T-helper 9 cell (primary cell): ENCODE measurements around the gene BBLN.
"Not testable (repeated sequence)": the region's sequence is repeated elsewhere in the genome, so short reads cannot be mapped to it uniquely, and the experiment has no call there.

ENCODE experiments used
- DNase-seq: peaks from one replicate; pipeline ENCODE4 v3.0.0-alpha.2; 2020

BBLN gene

GRCh38 chr9:128163523-128164306 is 3.6 kb downstream of the BBLN start:
- no peak for DNase-seq

- DNase-seq = no peak
Measured at GRCh38 chr9:128164307-128164885, 4.3 kb downstream of the BBLN start.

- DNase-seq = no peak
Measured at GRCh38 chr9:128166169-128166568, 6.1 kb downstream of the BBLN start.

GRCh38 chr9:128167209-128167608 is 7.1 kb downstream of the BBLN start:
- DNase-seq = no peak

- DNase-seq = no peak
Measured at GRCh38 chr9:128168731-128169308, 8.8 kb downstream of the BBLN start.

GRCh38 chr9:128169492-128169891 is 9.4 kb downstream of the BBLN start:
- DNase-seq = no peak

- no peak for DNase-seq
Measured at GRCh38 chr9:128169925-128170324, 9.9 kb downstream of the BBLN start.

GRCh38 chr9:128174062-128174461 is 14.0 kb downstream of the BBLN start:
- DNase-seq = no peak

- DNase-seq = no peak
Measured at GRCh38 chr9:128175102-128175563, 15.1 kb downstream of the BBLN start.

- no peak for DNase-seq
Measured at GRCh38 chr9:128175726-128176125, 15.7 kb downstream of the BBLN start.

GRCh38 chr9:128178806-128179431 is 18.9 kb downstream of the BBLN start:
- DNase-seq = no peak

- DNase-seq = no peak
Measured at GRCh38 chr9:128180001-128180400, 19.9 kb downstream of the BBLN start.

- DNase-seq = no peak
Measured at GRCh38 chr9:128180447-128180846, 20.4 kb downstream of the BBLN start.

GRCh38 chr9:128181480-128181879 is 21.4 kb downstream of the BBLN start:
- DNase-seq = not testable (repeated sequence)

GRCh38 chr9:128182893-128183588 is 23.0 kb downstream of the BBLN start:
- no peak for DNase-seq

- no peak for DNase-seq
Measured at GRCh38 chr9:128185979-128186965, 26.2 kb downstream of the BBLN start.

GRCh38 chr9:128187361-128187760 is 27.3 kb downstream of the BBLN start:
- DNase-seq = no peak

GRCh38 chr9:128188209-128188608 is 28.1 kb downstream of the BBLN start:
- DNase-seq = no peak

GRCh38 chr9:128190013-128190412 is 29.9 kb downstream of the BBLN start:
- no peak for DNase-seq

GRCh38 chr9:128190516-128191405 is 30.7 kb downstream of the BBLN start:
- no peak for DNase-seq
